GM19397 (cell line): Measurements from ENCODE around the gene DMRT3.
"Not testable (repeated sequence)": the region's sequence is repeated elsewhere in the genome, so short reads cannot be mapped to it uniquely, and the experiment has no call there.

Experiments used
- ATAC-seq: cut with Tn5 transposase; IDR thresholded peaks from one replicate; pipeline ENCODE4 v1.9.1; 2021; ENCODE audit warnings: mild to moderate bottlenecking, moderate library complexity; ENCODE audit not compliant: unreplicated experiment

The DMRT3 gene

GRCh38 chr9:998299-999110 lies 22.1 kb downstream of the DMRT3 start:
- ATAC-seq = not testable (repeated sequence)

DNA sequence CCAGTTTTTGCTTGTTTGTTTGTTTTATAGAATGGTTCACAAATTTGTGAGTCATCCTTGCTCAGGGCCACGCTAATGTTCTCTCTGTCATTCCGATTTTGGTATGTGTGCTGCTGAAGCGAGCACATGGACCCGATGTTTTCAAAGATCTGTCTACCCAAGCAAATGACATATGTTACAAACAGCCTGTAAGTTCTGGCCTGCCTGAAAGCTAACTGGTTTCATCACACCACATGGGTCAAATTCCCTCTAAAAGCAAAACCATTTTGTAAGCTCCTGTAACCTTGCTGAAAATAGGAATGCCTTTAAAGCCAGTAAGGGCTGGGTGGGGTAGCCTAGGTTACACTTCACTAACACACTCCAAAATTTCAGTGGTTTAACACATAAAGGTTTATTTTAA lies 25.4 kb downstream of the DMRT3 start:
- no peak for ATAC-seq

GRCh38 chr9:1002678-1003077 lies 26.2 kb downstream of the DMRT3 start:
- ATAC-seq = no peak

GRCh38 chr9:1005043-1005667 lies 28.7 kb downstream of the DMRT3 start:
- no peak for ATAC-seq

- ATAC-seq = no peak
Measured at GRCh38 chr9:1007312-1007711, 30.9 kb downstream of the DMRT3 start.

DNA sequence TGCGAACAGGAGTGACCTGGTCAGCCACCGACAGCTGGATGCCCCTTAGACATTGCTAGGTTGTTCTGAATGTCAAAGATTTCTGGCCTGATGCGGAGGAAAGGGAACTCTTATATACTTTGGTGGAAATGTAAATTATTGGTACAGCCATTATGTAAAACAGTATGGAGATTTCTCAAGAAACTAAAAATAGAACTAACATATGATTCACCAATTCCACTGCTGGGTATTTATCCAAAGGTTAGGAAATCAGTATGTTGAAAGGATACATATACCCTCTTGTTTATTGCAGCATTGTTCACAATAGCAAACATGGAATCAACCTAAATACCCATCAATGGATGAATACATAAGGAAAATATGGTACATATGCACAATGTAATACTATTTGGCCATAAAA lies 31.8 kb downstream of the DMRT3 start:
- no peak for ATAC-seq

GRCh38 chr9:1009101-1009707 lies 32.7 kb downstream of the DMRT3 start:
- ATAC-seq = peak; percentile 95

DNA sequence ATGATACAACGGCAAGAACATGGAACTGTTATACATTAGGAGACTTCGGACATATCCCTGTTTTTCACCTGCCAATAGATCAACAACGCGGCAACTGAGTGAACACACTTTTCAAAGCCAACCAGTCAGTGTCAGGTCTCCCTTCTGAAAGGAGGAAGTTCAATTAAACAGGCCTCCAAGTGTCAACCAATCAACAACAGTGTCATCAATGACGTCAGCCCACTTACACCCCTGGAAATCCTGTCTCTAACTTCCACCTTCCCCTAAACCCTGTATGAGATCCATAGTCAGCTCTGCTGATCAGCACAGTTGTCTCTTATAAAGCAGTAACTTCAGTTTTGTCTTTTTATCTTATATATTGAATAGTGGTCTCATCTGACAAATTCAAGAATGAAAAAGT lies 36.6 kb downstream of the DMRT3 start:
- ATAC-seq = no peak

DNA sequence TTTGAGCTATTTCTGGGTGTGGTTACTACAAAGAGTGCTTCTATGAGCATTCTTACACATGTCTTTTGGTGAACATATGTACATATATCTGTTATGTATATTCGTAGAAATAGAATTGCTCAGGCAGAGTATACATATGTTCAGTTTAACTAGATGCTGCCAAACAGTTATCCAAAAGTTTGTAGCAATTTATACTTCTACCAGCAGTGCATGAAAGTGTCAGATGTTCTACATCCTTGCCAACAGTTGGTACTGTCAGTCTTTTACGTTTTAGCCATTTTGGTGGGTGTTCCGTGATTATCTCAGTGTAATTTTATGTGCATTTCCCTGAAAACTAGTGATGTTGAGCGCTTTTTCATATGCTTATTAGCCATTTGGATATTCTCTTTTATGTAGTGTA lies 37.8 kb downstream of the DMRT3 start:
- ATAC-seq = no peak

- no peak for ATAC-seq
Measured at GRCh38 chr9:1014640-1015039, 38.2 kb downstream of the DMRT3 start.

DNA sequence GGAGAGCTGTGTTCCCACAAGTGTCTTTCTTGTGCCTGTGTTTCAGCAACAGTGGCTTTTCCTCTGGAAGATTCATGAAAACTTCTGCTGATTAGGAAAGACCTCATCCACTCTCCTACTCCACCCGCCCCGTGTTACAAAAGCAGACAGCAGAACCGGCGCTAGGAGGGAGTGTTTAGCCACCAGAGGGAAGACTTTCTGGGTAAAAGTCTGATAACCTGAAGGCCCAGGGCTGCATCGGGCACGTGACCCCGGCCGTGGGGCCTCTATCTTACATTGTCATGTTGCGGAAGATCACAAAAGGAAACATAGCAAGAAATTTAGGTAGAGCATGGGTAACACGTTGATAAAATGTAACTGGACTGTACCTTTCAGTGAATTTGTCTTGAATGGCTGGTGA lies 41.7 kb downstream of the DMRT3 start:
- ATAC-seq = no peak

- ATAC-seq = no peak
Measured at GRCh38 chr9:1024112-1024511, 47.7 kb downstream of the DMRT3 start.

DNA sequence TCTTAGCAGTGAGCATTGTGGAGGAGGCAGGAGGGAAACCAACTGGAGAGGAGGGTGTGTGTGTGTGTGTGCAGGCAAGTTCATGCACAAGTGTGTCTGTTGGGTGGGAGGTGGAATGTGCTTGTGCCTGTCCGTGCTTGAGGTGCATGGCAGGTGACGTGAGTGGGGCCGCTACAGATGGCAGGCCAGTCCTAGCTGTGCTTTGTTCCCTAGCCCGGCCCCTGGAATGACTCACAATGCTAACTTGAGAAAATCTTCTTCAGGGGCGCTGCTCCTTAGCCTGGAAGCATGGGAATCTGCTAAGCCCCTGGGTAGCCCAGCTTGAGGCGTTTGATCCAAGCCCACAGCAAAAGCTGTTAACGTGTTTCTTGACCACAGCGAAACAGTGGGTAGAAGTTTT lies 48.7 kb downstream of the DMRT3 start:
- ATAC-seq = no peak

DNA sequence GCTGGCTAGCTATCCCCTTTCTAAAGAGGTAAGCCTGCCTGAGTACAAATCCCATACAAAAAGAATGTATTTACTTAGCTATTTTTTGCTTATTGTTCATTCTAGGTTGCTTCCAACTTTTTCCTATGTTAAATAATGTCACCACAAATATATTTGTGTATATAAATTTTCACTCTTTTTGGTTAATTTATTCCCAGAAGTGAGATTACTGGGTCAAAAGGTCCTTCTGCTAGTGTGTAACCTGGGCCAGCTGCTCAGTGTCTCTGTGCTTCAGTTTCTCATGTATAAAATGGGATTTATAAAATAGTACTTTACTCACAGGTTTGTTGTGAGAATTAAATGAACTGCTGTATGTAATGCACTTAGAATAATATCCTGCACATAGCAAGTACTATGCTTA lies 49.8 kb downstream of the DMRT3 start:
- ATAC-seq = no peak

DNA sequence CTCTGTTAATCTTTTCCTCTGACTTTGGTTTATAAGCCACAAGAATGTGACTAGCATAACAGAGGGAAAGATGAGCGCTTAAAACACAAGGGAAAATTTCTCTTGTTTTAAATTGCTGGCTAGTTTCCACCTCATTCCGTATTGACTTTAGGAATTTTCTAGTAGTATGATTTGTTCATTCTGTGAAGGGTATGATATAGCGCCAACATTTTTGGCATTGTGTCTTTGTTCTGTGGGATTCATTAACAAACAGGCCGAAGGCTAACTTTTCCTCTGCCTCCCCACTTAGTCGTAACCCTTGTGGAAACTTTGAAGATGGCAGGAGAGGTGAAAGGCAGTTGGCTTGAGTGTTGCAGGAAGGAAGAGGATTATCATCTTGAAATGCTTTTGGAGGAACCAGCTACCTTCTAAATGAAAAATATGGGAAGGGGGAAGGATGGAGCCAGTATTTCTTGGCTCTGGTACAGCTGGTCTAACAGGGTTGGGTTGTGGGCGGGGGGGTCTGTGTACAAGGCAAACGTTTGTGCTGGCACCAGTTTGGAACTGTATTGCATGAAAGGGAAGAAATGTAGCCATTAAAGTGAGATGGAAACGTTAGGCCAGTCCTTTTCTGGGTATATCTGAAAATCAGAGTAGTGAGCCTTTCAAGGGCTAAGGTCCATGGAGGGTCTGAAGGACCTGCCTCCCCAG lies 52.2 kb downstream of the DMRT3 start:
- no peak for ATAC-seq

DNA sequence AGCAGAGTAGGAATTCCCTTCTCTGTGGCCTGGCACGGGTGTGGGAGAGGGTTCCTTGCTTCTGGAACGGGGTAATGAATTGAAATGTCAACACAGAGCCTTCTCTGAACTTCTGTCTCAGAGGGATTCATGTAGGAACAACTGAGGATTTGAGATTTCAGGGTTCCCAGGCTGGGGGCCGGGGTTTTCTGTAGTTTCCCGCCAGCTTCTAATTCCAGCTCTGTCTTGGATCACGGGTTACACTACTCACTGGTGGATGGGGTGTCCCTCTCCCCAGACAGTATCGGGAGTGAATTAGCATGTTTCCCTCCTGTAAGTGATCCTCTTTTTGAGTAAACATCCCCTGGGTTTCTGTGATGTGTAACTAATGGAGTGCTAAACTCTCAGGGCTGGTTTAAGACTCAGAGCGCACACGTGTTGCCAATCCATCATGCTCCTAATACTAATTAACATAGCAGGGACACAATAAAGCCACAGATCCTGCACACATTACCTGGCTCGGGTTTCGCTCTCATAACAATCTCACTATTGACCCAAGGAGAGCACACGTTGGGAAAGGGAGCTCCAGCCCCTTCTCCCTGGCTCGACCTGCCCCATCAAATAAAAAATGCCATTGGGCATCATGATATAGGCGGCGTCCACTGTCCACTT lies 55.6 kb downstream of the DMRT3 start:
- ATAC-seq = no peak

DNA sequence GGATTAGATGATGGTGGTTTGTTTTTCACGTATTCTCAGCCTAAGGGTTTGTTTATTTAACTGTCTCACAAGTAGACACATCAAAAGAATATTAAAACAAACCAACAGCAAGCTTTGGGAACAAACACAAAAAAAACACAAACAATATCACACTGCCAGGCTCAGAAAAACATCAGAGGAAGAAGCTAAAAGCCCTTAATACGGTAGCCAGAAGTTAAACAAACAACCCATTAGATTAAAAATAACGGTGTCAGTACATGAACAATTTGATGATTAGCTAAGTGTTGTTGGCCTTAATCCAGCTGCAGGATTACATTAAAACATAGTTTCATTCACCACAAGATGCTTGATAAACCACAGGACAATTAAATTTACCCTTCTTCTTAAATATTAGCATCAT lies 57.8 kb downstream of the DMRT3 start:
- no peak for ATAC-seq

- ATAC-seq = no peak
Measured at GRCh38 chr9:1039589-1039988, 63.1 kb downstream of the DMRT3 start.
